Activated T-cell treated with anti-CD3 and anti-CD28 coated beads, Interleukin-2, amount 50 U/mL, for 1 hour (primary cell): ENCODE measurements around the gene RHOH.
A peak's percentile ranks its signal among the peaks of the same experiment; 100 is the strongest.

ENCODE experiments used
- DNase-seq: peaks from one replicate; pipeline ENCODE4 v3.0.0-alpha.2; 2020

RHOH gene

GRCh38 chr4:40240040-40240653 is 43.3 kb downstream of the RHOH start:
- no peak for DNase-seq

- DNase-seq = no peak
Observed at GRCh38 chr4:40241026-40241425, 44.2 kb downstream of the RHOH start.

- DNase-seq = peak; percentile 59
Observed at GRCh38 chr4:40241941-40242340, 45.1 kb downstream of the RHOH start.

GRCh38 chr4:40243386-40243948 is 46.6 kb downstream of the RHOH start:
- no peak for DNase-seq

GRCh38 chr4:40244606-40245005 is 47.8 kb downstream of the RHOH start:
- DNase-seq = no peak

GRCh38 chr4:40245550-40245949 is 48.7 kb downstream of the RHOH start:
- no peak for DNase-seq

GRCh38 chr4:40246011-40246900 is 49.4 kb downstream of the RHOH start:
- peak; percentile 42 for DNase-seq

GRCh38 chr4:40246938-40247337 is 50.1 kb downstream of the RHOH start:
- DNase-seq = no peak

- peak; percentile 66 for DNase-seq
Observed at GRCh38 chr4:40247350-40247749, 50.5 kb downstream of the RHOH start.

GRCh38 chr4:40251366-40251765 is 54.5 kb downstream of the RHOH start:
- no peak for DNase-seq

GRCh38 chr4:40253906-40254305 is 57.1 kb downstream of the RHOH start:
- DNase-seq = no peak

- peak; percentile 42 for DNase-seq
Observed at GRCh38 chr4:40254608-40255392, 58.0 kb downstream of the RHOH start.

- no peak for DNase-seq
Observed at GRCh38 chr4:40255393-40256281, 58.8 kb downstream of the RHOH start.

GRCh38 chr4:40256329-40256728 is 59.5 kb downstream of the RHOH start:
- DNase-seq = no peak

- no peak for DNase-seq
Observed at GRCh38 chr4:40256817-40257216, 60.0 kb downstream of the RHOH start.

- DNase-seq = no peak
Observed at GRCh38 chr4:40258627-40259026, 61.8 kb downstream of the RHOH start.

GRCh38 chr4:40261231-40262076 is 64.6 kb downstream of the RHOH start:
- DNase-seq = no peak

GRCh38 chr4:40262077-40262528 is 65.3 kb downstream of the RHOH start:
- DNase-seq = no peak

GRCh38 chr4:40262861-40263260 is 66.0 kb downstream of the RHOH start:
- DNase-seq = no peak

- no peak for DNase-seq
Observed at GRCh38 chr4:40264497-40264896, 67.7 kb downstream of the RHOH start.
